ENCODE measurements around the gene ZNF408. TPM values are rescaled to one million over a fixed set of nuclear protein-coding genes. Genes with fewer than 3 reads are reported as not detected.

Gene ZNF408
- total RNA-seq, 2 experiments from 2014 or later: 8.8 to 9.0 TPM

DNA sequence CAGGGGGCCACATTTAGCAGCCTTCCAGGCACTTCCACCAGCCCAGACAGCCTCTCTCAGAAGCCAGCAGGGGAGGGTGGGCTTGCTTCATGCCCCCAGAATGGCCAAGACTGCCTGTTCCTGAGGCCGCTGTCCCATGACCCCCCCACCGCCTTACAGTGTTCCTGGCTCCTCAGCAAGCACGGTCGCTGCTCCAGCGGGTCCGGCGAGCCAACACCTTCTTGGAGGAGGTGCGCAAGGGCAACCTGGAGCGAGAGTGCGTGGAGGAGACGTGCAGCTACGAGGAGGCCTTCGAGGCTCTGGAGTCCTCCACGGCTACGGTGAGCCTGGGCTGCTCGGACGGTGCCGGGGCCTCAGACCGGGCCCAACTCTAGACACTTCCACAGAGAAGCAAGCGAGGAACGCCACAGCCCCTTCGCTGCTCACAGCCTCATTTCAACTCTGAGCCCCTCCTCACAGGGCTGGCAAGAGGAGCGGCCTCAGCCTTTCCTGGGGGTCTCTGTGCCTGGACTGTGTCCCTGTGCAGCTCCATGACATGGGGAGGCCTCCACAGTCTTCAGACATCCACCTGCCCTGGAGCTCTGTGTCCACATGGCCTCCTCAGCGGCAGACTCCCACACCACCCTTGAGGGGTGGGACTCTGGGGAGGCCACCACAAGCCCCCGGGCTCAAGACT is 18.9 kb downstream of the ZNF408 start:
- no peak for DNase-seq
- intact Hi-C loops (cut with DNase I, micrococcal nuclease): no loop called here
- no peak for ATAC-seq
- Mint-ChIP-seq H3K4me1 (peaks cover 5% of the 10 kb centered on the region), H3K9me3 (ENCODE audit: low read depth) (no peaks in the 10 kb centered on the region), H3K4me3 (no peak overlapping the region), H3K27ac (no peak overlapping the region), H3K27me3 (no peaks in the 10 kb centered on the region), H3K36me3 (ENCODE audit: low read depth) (no peaks in the 10 kb centered on the region)
- ChIA-PET CTCF (interaction anchor here (0.6 kb wide), 1 partner anchor 424 kb away, joined by 3 read pairs; no protein-coding TSS in a partner anchor), POLR2A (no interaction called here)

DNA sequence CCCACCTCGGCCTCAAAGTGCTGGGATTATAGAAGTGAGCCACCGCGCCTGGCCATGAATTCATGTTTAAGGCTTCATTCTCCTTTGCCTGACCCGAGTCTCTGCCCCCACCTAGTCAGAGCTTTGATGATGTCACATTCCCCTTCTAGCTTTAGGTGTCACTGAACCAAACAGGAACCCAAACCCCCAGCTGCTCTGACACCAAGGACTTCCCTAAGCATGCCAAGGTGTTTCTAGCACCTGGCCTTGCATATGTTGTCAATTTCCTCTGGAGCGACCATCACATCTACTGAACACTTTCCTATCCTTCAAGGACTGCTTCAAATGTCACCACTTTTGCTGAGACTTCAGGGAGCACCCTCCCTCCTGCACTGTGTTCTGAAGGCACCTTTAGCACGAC is 20.5 kb downstream of the ZNF408 start:
- POLR2A ChIA-PET: no interaction called here
- H3K4me1 Mint-ChIP-seq: peaks cover 5% of the 10 kb centered on the region
- no peak for DNase-seq
- CTCF ChIA-PET: no interaction called here
- H3K27me3 Mint-ChIP-seq: no peaks in the 10 kb centered on the region
- intact Hi-C loops (cut with DNase I, micrococcal nuclease): no loop called here
- no peaks in the 10 kb centered on the region for H3K9me3 Mint-ChIP-seq (ENCODE audit: low read depth)
- H3K36me3 Mint-ChIP-seq (ENCODE audit: low read depth): no peaks in the 10 kb centered on the region
- ATAC-seq: no peak
- H3K27ac Mint-ChIP-seq: no peak overlapping the region
- H3K4me3 Mint-ChIP-seq: no peak overlapping the region

DNA sequence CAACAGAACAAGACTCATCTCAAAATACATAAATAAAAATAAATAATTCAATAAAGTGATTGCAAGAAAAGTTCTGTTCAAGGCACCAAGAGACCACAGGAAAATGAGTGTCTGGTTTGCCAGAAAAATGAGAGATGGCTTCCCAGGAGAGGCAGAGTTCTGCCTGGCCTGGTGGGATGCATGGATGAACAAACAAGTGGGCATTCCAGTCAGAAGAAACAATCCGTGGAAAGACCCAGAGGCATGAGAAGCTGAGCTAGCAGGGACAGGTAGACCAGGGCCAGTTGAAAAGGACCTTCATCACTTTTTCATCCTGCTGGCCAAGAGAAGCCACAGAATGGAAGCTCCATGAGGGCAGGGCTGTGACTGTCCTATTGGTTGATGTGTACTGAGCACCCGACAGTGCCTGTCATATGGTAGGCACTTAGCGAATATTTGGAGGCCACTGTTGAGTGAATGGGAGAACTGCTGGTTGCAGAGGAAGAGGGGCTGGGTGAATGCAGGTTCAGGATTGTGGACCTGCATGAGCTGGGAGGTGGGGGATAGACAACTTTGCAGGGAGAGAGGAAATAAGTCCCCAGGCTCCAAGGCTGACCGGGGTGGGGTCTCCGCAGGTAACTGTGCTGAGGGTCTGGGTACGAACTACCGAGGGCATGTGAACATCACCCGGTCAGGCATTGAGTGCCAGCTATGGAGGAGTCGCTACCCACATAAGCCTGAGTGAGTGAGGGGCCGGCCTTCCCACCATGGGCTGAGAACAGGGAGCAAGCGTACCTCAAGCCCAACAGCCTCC is 21.9 kb downstream of the ZNF408 start:
- intact Hi-C loops (cut with DNase I, micrococcal nuclease): no loop called here
- Mint-ChIP-seq H3K27me3 (no peaks in the 10 kb centered on the region), H3K36me3 (ENCODE audit: low read depth) (no peaks in the 10 kb centered on the region), H3K9me3 (ENCODE audit: low read depth) (no peaks in the 10 kb centered on the region), H3K4me1 (peaks cover 5% of the 10 kb centered on the region), H3K27ac (no peak overlapping the region), H3K4me3 (no peak overlapping the region)
- ATAC-seq (no peak), DNase-seq (no peak)
- ChIA-PET POLR2A (no interaction called here), CTCF (no interaction called here)

DNA sequence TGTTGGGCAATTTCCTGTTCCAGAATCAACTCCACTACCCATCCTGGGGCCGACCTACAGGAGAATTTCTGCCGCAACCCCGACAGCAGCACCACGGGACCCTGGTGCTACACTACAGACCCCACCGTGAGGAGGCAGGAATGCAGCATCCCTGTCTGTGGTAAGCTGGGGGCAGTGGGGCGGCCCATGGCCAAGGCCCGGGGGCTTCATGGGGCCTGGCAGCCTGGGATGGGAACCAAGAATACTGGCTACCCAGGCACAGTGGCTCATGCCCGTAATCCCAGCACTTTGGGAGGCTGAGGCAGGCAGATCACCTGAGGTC is 22.5 kb downstream of the ZNF408 start:
- intact Hi-C loops (cut with DNase I, micrococcal nuclease): no loop called here
- ChIA-PET POLR2A (no interaction called here), CTCF (no interaction called here)
- H3K27me3 Mint-ChIP-seq: no peaks in the 10 kb centered on the region
- no peaks in the 10 kb centered on the region for H3K9me3 Mint-ChIP-seq (ENCODE audit: low read depth)
- H3K4me1 Mint-ChIP-seq: peaks cover 2% of the 10 kb centered on the region
- DNase-seq (no peak), ATAC-seq (no peak)
- H3K36me3 Mint-ChIP-seq (ENCODE audit: low read depth): no peaks in the 10 kb centered on the region
- no peak overlapping the region for H3K27ac Mint-ChIP-seq
- no peak overlapping the region for H3K4me3 Mint-ChIP-seq

DNA sequence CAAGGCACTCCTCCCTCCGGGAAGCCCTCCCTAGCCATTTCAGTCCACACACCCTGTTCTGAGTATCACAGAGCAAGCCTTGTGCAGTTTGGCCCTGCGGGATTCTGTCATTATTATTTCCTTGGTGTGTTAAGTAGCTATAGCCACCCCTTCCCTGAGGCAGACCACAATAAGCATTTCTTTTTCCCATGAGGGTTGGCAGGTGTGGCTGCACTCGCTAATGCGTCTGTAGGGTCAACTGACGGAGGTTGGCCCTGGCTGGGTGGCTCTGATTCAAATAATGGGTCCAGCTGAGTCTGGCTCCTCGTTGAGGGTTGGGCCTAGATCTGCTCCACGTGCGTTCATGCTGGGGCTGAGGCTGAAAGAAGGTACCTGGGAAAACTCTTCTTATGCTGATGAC is 23.3 kb downstream of the ZNF408 start:
- CTCF ChIA-PET: no interaction called here
- intact Hi-C loops (cut with DNase I, micrococcal nuclease): no loop called here
- no peaks in the 10 kb centered on the region for H3K4me1 Mint-ChIP-seq
- DNase-seq (no peak), ATAC-seq (no peak)
- no peak overlapping the region for H3K27ac Mint-ChIP-seq
- H3K4me3 Mint-ChIP-seq: no peak overlapping the region
- no peaks in the 10 kb centered on the region for H3K9me3 Mint-ChIP-seq (ENCODE audit: low read depth)
- H3K36me3 Mint-ChIP-seq (ENCODE audit: low read depth): no peaks in the 10 kb centered on the region
- POLR2A ChIA-PET: no interaction called here
- no peaks in the 10 kb centered on the region for H3K27me3 Mint-ChIP-seq

DNA sequence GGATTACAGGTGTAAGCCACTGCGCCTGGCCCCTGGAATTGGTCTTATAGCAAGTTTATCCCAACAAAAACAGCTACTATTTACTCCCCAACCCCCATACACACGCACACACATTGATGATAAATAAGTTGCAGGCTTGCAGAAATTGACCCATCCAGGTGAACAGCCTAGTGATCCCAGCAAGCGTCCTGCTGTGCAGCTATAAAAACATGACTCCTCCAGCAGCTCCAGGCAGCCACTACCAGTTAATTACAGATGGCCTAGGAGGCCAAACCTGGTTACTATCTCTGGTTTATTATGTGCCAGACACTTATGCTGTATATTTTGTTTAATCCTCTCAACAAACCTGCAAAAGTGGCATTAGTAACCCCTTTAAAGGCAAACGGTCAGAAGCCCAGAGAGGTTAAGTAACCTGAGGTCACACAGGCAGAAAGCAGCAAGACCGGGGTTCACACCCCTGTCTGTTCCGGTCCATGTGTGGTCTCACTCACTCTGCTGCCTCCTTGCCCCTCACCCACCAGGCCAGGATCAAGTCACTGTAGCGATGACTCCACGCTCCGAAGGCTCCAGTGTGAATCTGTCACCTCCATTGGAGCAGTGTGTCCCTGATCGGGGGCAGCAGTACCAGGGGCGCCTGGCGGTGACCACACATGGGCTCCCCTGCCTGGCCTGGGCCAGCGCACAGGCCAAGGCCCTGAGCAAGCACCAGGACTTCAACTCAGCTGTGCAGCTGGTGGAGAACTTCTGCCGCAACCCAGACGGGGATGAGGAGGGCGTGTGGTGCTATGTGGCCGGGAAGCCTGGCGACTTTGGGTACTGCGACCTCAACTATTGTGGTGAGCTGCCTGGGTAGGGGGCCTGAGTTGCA is 24.7 kb downstream of the ZNF408 start:
- no peaks in the 10 kb centered on the region for H3K27me3 Mint-ChIP-seq
- H3K36me3 Mint-ChIP-seq (ENCODE audit: low read depth): no peaks in the 10 kb centered on the region
- H3K9me3 Mint-ChIP-seq (ENCODE audit: low read depth): no peaks in the 10 kb centered on the region
- DNase-seq (no peak), ATAC-seq (no peak)
- ChIA-PET POLR2A (no interaction called here), CTCF (interaction anchor here (0.6 kb wide), 1 partner anchor 11 kb away, joined by 3 read pairs; no protein-coding TSS in a partner anchor)
- no peaks in the 10 kb centered on the region for H3K4me1 Mint-ChIP-seq
- H3K4me3 Mint-ChIP-seq: no peak overlapping the region
- intact Hi-C loops (cut with DNase I, micrococcal nuclease): no loop called here
- H3K27ac Mint-ChIP-seq: no peak overlapping the region

DNA sequence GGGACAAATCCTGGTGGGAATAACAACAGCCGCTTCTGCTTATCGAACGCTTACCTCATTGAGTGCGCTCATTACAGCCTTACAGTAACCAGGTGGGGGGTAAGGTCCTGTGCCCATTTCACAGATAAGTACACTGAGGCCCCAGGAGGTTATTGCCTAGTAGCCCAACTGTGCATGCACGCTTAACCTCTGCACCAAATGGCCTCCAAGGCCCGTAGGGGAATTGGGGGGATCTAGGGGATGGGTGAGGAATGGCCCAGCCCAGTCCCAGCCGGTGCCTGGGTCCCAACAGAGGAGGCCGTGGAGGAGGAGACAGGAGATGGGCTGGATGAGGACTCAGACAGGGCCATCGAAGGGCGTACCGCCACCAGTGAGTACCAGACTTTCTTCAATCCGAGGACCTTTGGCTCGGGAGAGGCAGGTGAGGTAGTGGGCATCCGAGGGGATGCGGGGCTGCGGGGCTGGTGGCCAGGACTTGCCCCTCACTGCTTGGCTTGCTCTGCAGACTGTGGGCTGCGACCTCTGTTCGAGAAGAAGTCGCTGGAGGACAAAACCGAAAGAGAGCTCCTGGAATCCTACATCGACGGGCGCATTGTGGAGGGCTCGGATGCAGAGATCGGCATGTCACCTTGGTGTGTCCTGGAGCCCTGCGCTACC is 25.5 kb downstream of the ZNF408 start:
- ChIA-PET CTCF (no interaction called here), POLR2A (no interaction called here)
- Mint-ChIP-seq H3K27ac (no peak overlapping the region), H3K4me3 (no peak overlapping the region), H3K4me1 (no peaks in the 10 kb centered on the region), H3K36me3 (ENCODE audit: low read depth) (no peaks in the 10 kb centered on the region), H3K27me3 (no peaks in the 10 kb centered on the region), H3K9me3 (ENCODE audit: low read depth) (no peaks in the 10 kb centered on the region)
- intact Hi-C loops (cut with DNase I, micrococcal nuclease): no loop called here
- DNase-seq: no peak
- ATAC-seq: no peak

DNA sequence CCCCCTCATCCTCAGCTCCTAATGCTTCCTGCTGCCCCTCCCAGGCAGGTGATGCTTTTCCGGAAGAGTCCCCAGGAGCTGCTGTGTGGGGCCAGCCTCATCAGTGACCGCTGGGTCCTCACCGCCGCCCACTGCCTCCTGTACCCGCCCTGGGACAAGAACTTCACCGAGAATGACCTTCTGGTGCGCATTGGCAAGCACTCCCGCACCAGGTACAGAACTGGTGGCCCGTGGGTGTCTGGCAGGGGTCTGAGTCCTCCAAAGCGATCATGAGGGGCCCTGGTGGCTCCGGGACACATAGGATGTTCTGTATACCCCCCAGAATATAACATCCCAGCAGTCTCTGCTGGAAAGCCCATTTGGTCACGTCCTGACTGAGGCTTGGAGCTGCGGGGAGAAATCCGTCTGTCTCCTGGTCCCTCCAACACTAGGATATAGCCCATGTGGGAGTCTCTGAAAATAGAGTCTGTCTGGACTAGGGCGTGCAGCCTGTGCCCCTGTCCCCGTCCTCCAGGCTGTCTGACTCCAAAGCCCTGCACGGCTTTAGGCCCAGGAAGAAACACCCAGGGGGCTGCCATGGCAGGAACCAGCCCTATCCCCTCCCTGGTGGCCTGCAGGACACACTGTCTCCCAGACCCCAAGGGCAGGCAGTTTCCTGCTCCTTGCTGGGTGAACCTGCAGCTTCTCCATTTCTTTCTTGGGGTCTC is 27.3 kb downstream of the ZNF408 start:
- H3K4me1 Mint-ChIP-seq: no peaks in the 10 kb centered on the region
- intact Hi-C loops (cut with DNase I, micrococcal nuclease): no loop called here
- no peaks in the 10 kb centered on the region for H3K36me3 Mint-ChIP-seq (ENCODE audit: low read depth)
- no peak overlapping the region for H3K27ac Mint-ChIP-seq
- ChIA-PET CTCF (no interaction called here), POLR2A (no interaction called here)
- H3K9me3 Mint-ChIP-seq (ENCODE audit: low read depth): no peaks in the 10 kb centered on the region
- ATAC-seq (no peak), DNase-seq (no peak)
- H3K27me3 Mint-ChIP-seq: no peaks in the 10 kb centered on the region
- no peak overlapping the region for H3K4me3 Mint-ChIP-seq

DNA sequence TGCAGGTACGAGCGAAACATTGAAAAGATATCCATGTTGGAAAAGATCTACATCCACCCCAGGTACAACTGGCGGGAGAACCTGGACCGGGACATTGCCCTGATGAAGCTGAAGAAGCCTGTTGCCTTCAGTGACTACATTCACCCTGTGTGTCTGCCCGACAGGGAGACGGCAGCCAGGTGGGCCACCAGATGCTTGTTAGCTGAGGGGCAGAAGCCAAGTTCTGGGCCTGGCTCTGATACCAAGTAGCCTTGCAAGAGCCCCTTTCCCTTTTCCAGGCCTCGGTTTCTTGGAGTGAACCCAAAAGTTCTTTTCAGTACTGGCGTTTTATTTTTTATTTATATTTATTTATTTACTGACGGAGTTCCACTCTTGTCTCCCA is 27.8 kb downstream of the ZNF408 start:
- no peaks in the 10 kb centered on the region for H3K9me3 Mint-ChIP-seq (ENCODE audit: low read depth)
- no peak overlapping the region for H3K4me3 Mint-ChIP-seq
- no peaks in the 10 kb centered on the region for H3K27me3 Mint-ChIP-seq
- H3K36me3 Mint-ChIP-seq (ENCODE audit: low read depth): no peaks in the 10 kb centered on the region
- ATAC-seq: no peak
- no peak overlapping the region for H3K27ac Mint-ChIP-seq
- no peaks in the 10 kb centered on the region for H3K4me1 Mint-ChIP-seq
- intact Hi-C loops (cut with DNase I, micrococcal nuclease): no loop called here
- CTCF ChIA-PET: no interaction called here
- DNase-seq: no peak
- POLR2A ChIA-PET: no interaction called here

DNA sequence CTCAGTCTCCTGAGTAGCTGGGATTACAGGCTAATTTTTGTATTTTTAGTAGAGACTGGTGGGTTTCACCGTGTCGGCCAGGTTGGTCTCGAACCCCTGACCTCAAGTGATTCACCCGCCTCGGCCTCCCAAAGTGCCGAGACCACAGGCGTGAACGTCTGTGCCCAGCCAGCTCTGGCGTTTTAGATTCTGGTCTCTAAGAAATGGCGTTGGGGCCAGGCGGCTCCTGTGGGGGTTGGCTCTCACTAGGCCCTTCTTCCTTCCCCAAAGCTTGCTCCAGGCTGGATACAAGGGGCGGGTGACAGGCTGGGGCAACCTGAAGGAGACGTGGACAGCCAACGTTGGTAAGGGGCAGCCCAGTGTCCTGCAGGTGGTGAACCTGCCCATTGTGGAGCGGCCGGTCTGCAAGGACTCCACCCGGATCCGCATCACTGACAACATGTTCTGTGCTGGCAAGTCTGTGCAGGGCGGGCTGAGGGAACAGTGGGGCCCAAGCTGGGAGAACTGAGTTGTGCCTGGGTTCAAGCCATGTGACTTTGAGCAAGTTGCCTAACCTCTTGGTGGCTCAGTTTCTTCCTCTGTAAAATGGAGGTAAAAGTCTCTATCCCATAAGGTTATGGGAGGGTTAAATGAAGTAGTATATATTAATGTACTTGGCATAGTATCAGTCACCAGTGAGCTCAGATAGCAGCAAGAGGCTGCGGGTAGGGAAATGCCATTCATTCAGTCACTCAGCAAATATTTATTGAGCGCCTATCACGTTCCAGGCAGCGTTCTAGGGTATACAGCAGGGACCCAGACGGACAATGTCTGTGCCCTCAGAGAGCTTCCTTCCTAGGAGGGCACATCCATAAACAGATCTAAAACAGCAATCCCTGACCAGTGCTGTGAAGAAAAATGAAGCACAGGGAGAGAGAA is 28.5 kb downstream of the ZNF408 start:
- no peak for ATAC-seq
- H3K4me1 Mint-ChIP-seq: no peaks in the 10 kb centered on the region
- intact Hi-C loops (cut with DNase I, micrococcal nuclease): no loop called here
- DNase-seq: no peak
- POLR2A ChIA-PET: no interaction called here
- no peak overlapping the region for H3K4me3 Mint-ChIP-seq
- no peaks in the 10 kb centered on the region for H3K36me3 Mint-ChIP-seq (ENCODE audit: low read depth)
- no peaks in the 10 kb centered on the region for H3K9me3 Mint-ChIP-seq (ENCODE audit: low read depth)
- CTCF ChIA-PET: interaction anchor here (0.7 kb wide), 1 partner anchor 1537 kb away, joined by 4 read pairs; no protein-coding TSS in a partner anchor
- no peaks in the 10 kb centered on the region for H3K27me3 Mint-ChIP-seq
- no peak overlapping the region for H3K27ac Mint-ChIP-seq

Measured in activated CD4-positive, alpha-beta T cell treated with anti-CD3 and anti-CD28 coated beads for 36 hours (primary cell).